ENCODE measurements around the gene RHOT2. TPM values are rescaled to one million over a fixed set of nuclear protein-coding genes. Genes with fewer than 3 reads are reported as not detected.

The RHOT2 gene
- total RNA-seq, 1 experiment from 2014 or later, result 164 TPM

DNA sequence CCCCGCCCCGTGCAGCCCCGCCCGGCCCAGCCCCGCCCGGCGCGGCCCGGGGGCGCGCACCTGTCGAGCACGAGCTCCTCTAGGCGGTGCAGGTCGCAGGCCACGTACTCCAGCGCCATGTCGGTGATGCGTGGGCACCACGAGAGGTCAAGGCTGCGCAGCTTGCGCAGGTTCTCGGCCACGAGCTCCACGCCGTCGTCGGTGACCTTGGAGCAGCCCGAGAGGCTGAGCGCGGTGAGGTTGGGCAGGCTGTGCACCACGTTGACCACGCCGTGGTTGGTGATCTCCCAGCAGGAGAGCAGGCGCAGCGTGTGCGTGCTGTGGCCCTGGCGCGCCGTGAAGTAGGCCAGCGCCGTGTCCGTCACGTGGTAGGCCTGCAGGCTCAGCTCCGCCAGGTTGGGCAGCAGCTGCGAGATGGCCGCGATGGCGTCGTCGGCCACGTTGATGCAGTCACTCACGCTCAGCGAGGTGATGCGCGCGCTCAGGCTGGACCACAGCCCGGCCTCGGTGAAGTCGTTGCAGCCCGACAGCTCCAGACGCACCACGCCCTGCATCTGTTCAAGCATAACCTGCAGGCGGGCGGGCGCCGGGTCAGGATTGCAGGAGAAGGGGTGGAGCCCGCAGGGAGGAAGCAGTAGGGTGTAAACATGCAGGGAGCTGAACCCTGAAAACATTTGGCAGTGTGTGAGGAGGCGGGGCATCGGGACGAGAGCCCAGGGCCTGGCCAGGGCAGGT lies 27.6 kb downstream of the RHOT2 start:
- no peaks in the 10 kb centered on the region for H3K36me3 ChIP-seq (replicated peaks; ENCODE audit: control insufficient read depth, insufficient read depth, low read length)
- peaks cover 73% of the 10 kb centered on the region for H3K27me3 ChIP-seq (ENCODE audit: control insufficient read depth, insufficient read depth, low read length)
- peak; percentile 84 for DNase-seq
- H3K4me3 ChIP-seq (ENCODE audit: insufficient read depth, low read depth, low read length), result peak overlapping the region; percentile 75

- peaks cover 81% of the 10 kb centered on the region for H3K27me3 ChIP-seq (ENCODE audit: control insufficient read depth, insufficient read depth, low read length)
- no peaks in the 10 kb centered on the region for H3K36me3 ChIP-seq (replicated peaks; ENCODE audit: control insufficient read depth, insufficient read depth, low read length)
- no peak overlapping the region for H3K4me3 ChIP-seq (ENCODE audit: insufficient read depth, low read depth, low read length)
- no peak for DNase-seq
Measured at GRCh38 chr16:698911-699671, 31.2 kb downstream of the RHOT2 start.

DNA sequence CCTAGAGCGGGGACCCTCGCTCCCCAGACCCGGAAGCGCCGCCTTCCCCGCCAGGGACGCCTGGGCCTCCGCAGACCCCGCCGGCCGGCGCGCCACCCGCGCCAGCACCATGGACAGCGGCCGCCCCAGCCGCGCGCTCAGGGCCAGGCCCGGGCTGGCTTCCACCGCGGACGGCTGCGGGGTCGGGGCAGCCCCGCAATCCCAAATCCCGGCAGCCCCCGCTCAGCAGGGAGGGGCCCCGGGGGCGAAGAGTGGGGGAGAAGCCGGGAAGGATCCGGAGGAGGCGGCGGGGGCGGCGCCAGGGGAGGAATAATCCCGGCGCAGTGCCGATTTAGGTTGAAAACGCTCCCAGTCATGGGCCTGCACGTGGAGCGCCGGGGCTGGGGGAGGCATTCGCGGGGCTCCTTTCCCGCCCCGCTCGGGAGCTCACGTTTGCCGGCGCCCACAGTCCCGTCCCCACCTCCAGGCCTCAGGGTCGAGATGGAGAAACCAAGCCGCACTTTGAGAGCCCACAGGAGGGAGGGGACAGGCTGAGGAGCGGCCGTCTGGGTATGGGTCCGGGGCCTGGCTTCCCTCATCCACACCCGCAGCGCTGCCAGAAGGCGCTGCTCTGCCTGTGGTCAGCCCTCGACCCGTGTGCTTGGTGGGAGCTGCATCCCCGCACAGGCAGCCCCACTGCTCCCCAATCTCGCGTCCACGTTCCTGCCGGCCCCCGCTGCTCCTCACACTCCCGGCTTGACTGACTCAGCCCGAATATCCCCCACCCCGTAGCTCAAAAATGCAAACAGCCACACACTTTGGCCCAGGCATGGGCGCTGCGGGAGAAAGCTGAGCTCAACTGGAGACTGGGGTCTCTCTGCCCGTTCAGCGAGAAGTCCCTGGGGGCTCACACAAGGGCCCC lies 33.0 kb downstream of the RHOT2 start:
- Histone ChIP-seq H3K4me3 (ENCODE audit: insufficient read depth, low read depth, low read length) (0 out of 2 replicates have a peak overlapping the region, but pooled peaks have one; percentile 3), H3K27me3 (ENCODE audit: control insufficient read depth, insufficient read depth, low read length) (peaks cover 78% of the 10 kb centered on the region), H3K36me3 (replicated peaks; ENCODE audit: control insufficient read depth, insufficient read depth, low read length) (no peaks in the 10 kb centered on the region)
- peak; percentile 98 for DNase-seq

DNA sequence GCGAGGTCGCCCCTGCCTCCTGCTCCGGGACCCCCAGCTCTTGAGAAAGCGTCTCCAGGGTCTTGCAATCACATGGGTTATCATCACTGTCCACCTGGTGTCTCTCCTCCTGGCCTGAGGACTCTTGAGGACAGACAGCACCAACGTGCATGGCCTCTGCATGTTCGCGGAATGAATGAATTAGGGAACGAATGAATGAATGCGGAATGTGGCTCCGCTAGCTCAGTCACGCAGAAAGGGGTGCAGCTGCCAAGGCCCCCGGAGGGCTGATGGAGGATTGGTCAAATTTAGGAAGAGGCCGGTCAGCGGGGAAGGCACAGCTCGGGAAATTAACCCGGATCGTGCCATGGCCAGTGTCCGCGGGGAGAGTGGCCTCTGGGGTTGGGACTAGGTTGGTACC lies 34.4 kb downstream of the RHOT2 start:
- Histone ChIP-seq H3K36me3 (replicated peaks; ENCODE audit: control insufficient read depth, insufficient read depth, low read length) (no peaks in the 10 kb centered on the region), H3K4me3 (ENCODE audit: insufficient read depth, low read depth, low read length) (no peak overlapping the region), H3K27me3 (ENCODE audit: control insufficient read depth, insufficient read depth, low read length) (peaks cover 84% of the 10 kb centered on the region)
- DNase-seq, result no peak

GRCh38 chr16:703406-703805 lies 35.5 kb downstream of the RHOT2 start:
- H3K4me3 ChIP-seq (ENCODE audit: insufficient read depth, low read depth, low read length), result no peak overlapping the region
- no peaks in the 10 kb centered on the region for H3K36me3 ChIP-seq (replicated peaks; ENCODE audit: control insufficient read depth, insufficient read depth, low read length)
- H3K27me3 ChIP-seq (ENCODE audit: control insufficient read depth, insufficient read depth, low read length), result peaks cover 88% of the 10 kb centered on the region
- DNase-seq, result peak; percentile 69

DNA sequence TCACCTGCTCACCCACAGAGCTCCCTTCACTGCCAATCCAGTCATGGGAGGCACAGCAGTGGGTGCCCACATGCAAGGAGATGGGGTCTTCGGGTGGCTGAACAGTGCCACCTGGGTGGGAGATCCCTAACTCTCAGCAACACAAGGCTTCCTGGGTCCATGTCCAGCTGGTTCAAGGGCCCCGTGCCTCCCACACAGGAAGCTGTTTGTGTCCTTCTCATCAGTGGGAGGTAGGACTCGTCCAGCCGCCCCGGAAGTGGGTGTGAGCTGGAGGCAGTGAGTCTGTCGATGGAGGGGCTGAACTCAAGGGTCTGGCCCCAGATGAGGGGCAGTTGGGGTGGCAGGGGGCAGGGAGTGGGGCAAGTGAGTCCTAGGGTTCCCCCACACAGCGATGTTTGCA lies 36.1 kb downstream of the RHOT2 start:
- peaks cover 91% of the 10 kb centered on the region for H3K27me3 ChIP-seq (ENCODE audit: control insufficient read depth, insufficient read depth, low read length)
- H3K36me3 ChIP-seq (replicated peaks; ENCODE audit: control insufficient read depth, insufficient read depth, low read length), result no peaks in the 10 kb centered on the region
- no peak overlapping the region for H3K4me3 ChIP-seq (ENCODE audit: insufficient read depth, low read depth, low read length)
- no peak for DNase-seq

DNA sequence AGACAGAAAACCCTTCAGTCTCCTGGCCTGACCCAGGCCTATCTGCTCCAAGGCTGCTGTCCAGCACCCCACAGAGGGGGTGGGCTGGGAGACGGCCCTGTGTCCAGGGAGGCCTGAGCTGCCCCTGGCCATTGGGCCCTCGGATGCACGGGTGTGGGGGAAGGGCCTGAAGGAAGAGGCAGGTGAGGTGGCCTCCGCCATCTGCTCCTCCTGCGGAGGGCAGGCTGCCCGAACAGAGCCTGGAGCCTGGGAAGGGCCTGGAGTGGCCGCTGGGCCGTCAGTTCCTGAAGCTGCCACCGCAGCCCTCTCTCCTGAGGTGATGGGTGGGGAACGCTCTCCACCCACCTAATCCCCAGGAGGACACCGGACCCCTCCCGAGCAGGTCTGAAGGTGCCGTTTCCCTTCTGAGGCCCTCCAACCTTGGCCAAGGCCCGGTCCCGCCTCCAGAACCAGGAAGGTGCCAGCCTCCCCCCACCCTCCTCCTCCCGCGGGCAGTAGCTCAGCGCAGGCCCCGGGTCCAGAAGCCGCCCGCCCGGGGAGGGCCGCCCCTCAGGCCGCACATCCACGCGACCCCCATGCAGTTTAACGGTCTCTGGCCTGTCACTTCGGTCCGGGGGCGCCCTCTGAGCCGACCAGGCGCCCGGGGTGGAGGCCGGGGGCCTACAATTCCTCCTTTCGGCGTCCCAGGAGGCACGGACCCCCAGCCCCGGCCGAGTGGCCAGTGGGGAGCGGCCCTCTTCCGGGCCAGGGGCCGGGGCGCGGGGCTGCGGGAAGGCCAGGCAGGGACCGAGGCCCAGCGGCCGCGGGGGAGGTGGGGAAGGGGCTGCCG lies 36.8 kb downstream of the RHOT2 start:
- Histone ChIP-seq H3K4me3 (ENCODE audit: insufficient read depth, low read depth, low read length) (peak overlapping the region; percentile 54; the same call in 1 of the 2 replicates), H3K36me3 (replicated peaks; ENCODE audit: control insufficient read depth, insufficient read depth, low read length) (no peaks in the 10 kb centered on the region), H3K27me3 (ENCODE audit: control insufficient read depth, insufficient read depth, low read length) (peaks cover 90% of the 10 kb centered on the region)
- peak; percentile 86 for DNase-seq

GRCh38 chr16:705431-706188 lies 37.7 kb downstream of the RHOT2 start, which contains the start of gene FBXL16:
Gene FBXL16 (minus strand): TSS chr16:705801. CDS start chr16:697405, 8,396 bp downstream.
- peak; percentile 95 for DNase-seq
- Histone ChIP-seq H3K36me3 (replicated peaks; ENCODE audit: control insufficient read depth, insufficient read depth, low read length) (no peaks in the 10 kb centered on the region), H3K4me3 (ENCODE audit: insufficient read depth, low read depth, low read length) (peak within 1 kb of the TSS; percentile 54), H3K27me3 (ENCODE audit: control insufficient read depth, insufficient read depth, low read length) (peaks cover 86% of the 10 kb centered on the region)

DNA sequence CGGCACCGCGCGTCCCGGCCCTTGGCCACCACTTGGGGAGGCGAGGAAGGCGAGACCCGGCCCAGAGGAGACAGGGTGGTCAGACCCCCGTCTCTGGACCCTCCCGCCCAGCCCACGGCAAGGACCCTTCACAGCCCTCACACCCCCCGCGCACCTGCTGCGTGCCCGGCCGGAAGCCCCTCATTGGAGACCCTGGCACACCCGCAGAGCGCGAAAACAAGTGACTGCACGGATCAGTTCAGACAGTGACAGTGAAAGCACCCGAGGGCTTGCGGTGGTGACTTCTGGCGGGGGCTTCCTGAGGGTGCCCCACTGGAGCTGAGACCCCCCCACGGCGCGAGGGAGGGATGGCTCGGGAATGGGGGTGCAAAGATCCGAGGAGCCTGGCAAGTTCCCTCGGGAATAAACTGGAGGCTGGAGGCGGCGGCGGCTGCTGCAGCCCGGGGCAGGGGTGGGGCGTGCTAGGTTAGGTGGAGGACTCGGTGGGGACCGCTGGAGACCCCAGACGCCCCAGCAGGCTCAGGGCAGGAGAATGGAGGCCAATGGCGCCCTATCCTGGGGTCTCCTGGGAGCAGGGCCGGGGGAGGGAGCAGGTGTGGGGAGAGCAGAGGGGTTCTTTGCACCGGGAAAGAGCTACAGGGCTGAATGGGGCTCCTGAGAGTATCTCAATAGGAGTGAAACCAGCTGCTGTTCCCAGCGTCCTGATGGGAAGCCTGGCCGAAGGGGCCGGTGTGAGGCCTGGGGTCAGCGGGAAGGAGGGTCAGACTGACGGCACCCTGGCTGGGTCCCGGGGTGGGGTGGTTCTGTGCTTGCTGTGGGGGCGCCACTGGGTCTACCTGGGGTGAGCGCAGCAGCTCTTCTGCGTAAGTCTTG lies 38.5 kb downstream of the RHOT2 start:
- Histone ChIP-seq H3K27me3 (ENCODE audit: control insufficient read depth, insufficient read depth, low read length) (peaks cover 81% of the 10 kb centered on the region), H3K36me3 (replicated peaks; ENCODE audit: control insufficient read depth, insufficient read depth, low read length) (no peaks in the 10 kb centered on the region), H3K4me3 (ENCODE audit: insufficient read depth, low read depth, low read length) (peak overlapping the region; percentile 44)
- peak; percentile 89 for DNase-seq

- peaks cover 74% of the 10 kb centered on the region for H3K27me3 ChIP-seq (ENCODE audit: control insufficient read depth, insufficient read depth, low read length)
- no peak for DNase-seq
- H3K36me3 ChIP-seq (replicated peaks; ENCODE audit: control insufficient read depth, insufficient read depth, low read length), result no peaks in the 10 kb centered on the region
- H3K4me3 ChIP-seq (ENCODE audit: insufficient read depth, low read depth, low read length), result no peak overlapping the region
Measured at GRCh38 chr16:707062-707538, 39.2 kb downstream of the RHOT2 start.

GRCh38 chr16:708019-708418 lies 40.1 kb downstream of the RHOT2 start:
- H3K4me3 ChIP-seq (ENCODE audit: insufficient read depth, low read depth, low read length), result no peak overlapping the region
- no peaks in the 10 kb centered on the region for H3K36me3 ChIP-seq (replicated peaks; ENCODE audit: control insufficient read depth, insufficient read depth, low read length)
- peaks cover 65% of the 10 kb centered on the region for H3K27me3 ChIP-seq (ENCODE audit: control insufficient read depth, insufficient read depth, low read length)
- DNase-seq, result no peak

DNA sequence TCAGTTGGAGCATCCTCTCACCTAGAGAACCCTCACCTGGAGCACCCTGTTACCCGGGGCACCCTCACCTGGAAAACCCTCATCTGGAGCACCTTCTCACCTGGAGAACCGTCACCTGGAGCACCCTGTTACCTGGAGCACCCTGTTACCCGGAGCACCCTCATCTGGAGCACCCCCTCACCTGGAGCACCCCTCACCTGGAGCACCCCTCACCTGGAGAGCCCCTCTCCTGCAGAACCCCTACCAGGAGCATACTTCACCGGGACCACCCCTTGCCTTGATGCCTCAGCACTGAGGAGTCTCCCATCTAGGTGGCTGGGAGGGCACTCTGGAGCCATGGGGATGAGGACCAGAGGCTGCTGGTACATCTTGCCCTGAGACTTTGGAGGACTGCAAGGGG lies 41.0 kb downstream of the RHOT2 start:
- H3K4me3 ChIP-seq (ENCODE audit: insufficient read depth, low read depth, low read length), result no peak overlapping the region
- peaks cover 58% of the 10 kb centered on the region for H3K27me3 ChIP-seq (ENCODE audit: control insufficient read depth, insufficient read depth, low read length)
- DNase-seq, result no peak
- H3K36me3 ChIP-seq (replicated peaks; ENCODE audit: control insufficient read depth, insufficient read depth, low read length), result no peaks in the 10 kb centered on the region

Data from H7 (cell line).